Ureter (tissue), 1 donor: Measurements from ENCODE around the gene CCDC181. TPM values are rescaled to one million over a fixed set of nuclear protein-coding genes. Genes with fewer than 3 reads are reported as not detected.
"Not testable (repeated sequence)": the region's sequence is repeated elsewhere in the genome, so short reads cannot be mapped to it uniquely, and the experiment has no call there.

ENCODE experiments used
- DNase-seq: peaks from one replicate; pipeline ENCODE4 v3.0.0-alpha.2; 2020; ENCODE audit warnings: low spot score
- total RNA-seq: library from RNA; stranded (reverse); gene quantifications from one replicate; pipeline ENCODE4 v1.2.4, GENCODE V29; 2023
- donor health status: DM: yes; HTN: yes; CAD: no.

CCDC181 gene
- total RNA-seq, 1 donor from 2014 or later: 1.9 TPM

DNA sequence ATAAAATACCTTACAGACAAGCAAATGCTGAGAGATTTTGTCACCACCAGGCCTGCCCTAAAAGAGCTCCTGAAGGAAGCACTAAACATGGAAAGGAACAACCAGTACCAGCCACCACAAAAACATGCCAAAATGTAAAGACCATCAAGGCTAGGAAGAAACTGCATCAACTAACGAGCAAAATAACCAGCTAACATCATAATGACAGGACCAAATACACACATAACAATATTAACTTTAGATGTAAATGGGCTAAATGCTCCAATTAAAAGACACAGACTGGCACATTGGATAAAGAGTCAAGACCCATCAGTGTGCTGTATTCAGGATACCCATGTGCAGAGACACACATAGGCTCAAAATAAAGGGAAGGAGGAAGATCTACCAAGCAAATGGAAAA lies 24.7 kb downstream of the CCDC181 start:
- not testable (repeated sequence) for DNase-seq

DNA sequence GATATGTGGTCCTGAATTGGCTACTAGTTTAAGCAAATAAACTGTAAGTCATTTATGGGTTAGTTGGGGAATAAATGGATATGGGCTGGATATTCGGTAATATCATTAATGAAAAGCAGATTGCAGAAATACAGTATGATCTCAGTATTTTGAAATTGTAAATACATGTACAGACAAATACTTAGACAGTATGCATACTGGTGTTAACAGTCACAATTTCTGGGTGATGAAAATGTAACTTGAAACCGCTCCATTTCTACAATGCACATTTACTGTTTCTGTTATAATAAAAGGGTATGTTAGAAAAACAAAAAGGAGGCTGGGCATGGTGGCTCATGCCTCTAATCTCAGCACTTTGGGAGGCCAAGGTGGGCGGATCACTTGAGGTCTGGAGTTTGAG lies 31.3 kb downstream of the CCDC181 start:
- DNase-seq: no peak

GRCh38 chr1:169392406-169392805 lies 34.9 kb downstream of the CCDC181 start:
- DNase-seq: no peak

DNA sequence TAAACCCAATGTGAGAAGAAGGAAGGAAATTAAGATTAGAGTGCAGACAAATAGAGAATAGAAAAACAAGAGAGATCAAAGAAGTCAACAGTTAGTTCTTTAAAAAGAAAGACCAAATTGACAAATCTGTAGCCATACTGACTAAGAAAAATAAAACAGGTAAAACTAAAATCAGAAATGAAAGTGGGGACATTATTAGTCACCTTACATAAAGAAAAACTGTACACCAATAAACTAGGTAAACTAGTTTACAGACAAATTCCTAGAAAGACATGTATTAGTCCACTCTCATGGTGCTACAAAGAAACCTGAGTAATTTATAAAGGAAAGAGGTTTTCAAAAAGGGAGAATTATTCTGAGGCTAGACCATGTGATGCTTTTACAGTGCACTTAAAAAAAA lies 37.0 kb downstream of the CCDC181 start:
- DNase-seq: no peak

GRCh38 chr1:169387399-169387798 lies 39.9 kb downstream of the CCDC181 start:
- no peak for DNase-seq

- no peak for DNase-seq
Measured at GRCh38 chr1:169383449-169383848, 43.8 kb downstream of the CCDC181 start.

DNA sequence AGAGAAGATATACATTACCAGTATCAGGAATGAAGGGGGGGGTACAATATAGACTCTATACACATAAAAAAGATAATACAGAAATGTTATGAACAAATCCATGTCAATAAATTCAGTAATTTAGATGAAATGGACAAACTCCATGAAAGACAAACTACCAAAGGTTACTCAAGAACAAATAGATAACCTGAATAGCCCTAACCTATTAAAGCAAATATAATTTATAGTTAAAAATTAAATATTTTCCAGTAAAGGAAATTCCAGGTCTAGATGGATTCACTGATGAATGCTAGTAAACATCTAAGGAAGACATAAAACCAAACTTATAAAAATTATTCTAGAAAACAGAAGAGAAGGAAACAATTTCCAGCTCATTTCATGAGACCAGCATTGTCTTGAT lies 46.1 kb downstream of the CCDC181 start:
- no peak for DNase-seq

GRCh38 chr1:169371404-169371803 lies 55.9 kb downstream of the CCDC181 start:
- no peak for DNase-seq

DNA sequence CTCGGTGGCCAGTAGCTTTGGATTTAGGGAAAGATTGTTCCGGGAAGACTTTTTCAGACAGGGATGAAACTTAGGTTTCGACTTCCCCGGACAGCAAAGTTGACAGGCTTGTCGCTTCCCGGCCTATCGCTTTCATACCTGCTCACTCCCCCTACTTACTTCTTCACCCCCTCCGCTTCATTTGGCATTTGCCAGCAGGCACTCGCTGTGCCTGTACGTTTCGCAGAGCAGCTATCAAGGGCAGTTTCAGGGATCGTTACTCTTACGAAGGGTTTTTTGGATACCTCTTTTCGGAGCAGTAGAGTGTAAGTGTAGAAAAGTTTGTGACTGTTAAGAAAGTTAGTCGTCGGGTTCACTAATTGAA lies 58.9 kb downstream of the CCDC181 start:
- DNase-seq: no peak

DNA sequence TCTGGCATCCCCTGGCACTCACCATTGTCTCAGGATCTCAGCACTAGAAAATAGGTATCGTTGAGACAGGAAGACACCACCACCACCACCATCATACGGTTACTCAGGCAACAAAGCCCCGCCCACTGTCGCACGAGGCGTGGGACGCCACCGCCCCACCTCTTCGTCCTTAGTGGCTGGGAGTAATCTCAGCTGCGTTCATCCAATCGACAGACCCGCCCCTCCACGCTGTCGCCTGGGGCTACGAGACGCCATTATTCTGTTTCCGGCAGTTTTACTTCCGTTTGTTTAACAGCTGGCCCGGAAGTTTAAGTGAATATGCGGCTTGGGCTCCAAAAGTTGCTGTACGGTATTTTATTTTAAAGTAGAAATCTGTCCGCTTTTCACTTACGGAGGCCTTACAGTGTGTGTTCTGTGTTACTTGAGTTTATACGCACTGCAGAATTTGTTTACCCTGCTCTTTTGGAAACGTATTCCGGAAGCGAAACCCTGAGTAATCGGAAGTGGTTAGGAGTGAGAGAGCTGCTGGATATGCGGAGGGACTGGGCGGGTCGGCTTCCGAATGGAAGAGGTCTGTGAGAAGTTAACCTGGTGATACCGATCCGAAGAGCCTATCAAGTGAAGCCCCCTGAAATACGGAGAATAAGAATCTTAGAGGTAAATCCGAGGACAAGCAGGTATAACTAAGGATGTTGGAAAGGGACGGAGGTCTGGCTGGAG lies 59.4 kb downstream of the CCDC181 start, which contains the start of the genes BLZF1 and NME7:
Gene BLZF1 (plus strand): TSS at position 510 of the 720 bp plus-strand sequence. CDS start 1,328 bp downstream, outside the sequence.
Gene NME7 (minus strand): TSS at position 112 of the 720 bp plus-strand sequence. CDS start 87 bp downstream, at position 25.
- DNase-seq: peak; percentile 96

- DNase-seq: no peak
Measured at GRCh38 chr1:169367096-169367685, 60.1 kb downstream of the CCDC181 start.

GRCh38 chr1:169364948-169365347 lies 62.3 kb downstream of the CCDC181 start:
- no peak for DNase-seq

DNA sequence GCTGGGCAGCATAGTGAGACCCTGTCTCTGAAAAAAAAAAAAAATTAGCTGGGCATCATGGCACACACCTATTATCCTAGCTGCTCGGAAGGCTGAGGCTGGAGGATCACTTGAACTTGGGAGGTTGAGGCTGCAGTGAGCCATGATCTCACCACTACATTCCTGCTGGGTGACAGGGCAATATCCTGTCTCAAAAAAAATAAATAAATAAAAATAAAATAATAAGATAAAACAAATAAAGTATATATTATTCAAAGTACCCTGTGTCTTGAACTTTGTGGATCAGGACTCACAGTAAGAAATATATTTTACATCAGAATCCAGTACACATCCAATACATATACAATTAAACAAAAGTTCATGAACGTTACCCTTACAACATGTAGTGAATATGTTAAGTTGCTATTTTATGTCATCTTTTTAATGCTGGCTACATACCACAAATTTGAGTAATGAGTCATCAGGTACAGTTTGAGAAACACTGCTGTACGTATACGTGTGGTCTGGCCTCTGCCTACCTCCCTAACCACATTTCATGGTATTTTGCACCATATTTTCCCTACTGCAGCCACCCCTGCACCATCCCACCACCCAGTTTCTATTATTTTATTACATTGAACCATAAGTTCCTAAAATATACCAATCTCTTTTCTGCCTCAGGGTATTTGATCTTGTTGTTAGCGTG lies 64.1 kb downstream of the CCDC181 start:
- DNase-seq: no peak

GRCh38 chr1:169361281-169361680 lies 66.0 kb downstream of the CCDC181 start:
- DNase-seq: no peak

GRCh38 chr1:169360415-169360814 lies 66.9 kb downstream of the CCDC181 start:
- DNase-seq: no peak

GRCh38 chr1:169348383-169349036 lies 78.8 kb downstream of the CCDC181 start:
- DNase-seq: no peak

DNA sequence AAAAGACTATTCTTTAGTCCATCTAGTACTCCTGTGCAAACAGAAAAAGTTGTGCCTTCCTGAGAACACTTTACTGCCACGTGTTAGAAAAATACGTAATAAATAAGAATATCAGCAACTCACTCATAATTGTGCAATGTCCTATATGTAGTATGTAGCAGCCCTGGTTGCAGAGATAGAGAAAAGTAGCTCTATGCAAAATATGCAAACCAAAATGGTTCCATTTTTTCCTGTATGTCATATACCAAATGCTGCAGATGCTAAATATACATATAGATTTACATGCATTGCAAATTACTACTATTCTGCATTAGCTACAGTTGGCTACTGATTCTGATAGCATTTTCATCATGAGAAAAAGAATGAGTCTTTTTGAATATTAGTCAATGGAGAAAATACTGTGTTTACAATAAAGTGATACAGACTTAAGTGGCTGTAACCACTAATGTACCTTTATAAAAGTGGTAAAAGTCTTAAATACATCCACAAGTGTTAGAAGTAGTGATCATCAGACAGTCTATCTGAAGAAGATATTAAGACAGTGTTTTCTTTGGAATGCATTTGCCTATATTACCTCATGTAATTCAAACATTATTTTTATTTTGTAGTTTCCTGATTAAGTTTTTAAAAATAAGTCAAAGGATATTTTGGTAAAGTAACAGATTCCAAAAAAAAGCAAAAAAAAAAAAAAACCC lies 79.4 kb downstream of the CCDC181 start:
- DNase-seq: no peak

- DNase-seq: no peak
Measured at GRCh38 chr1:169346036-169346589, 81.2 kb downstream of the CCDC181 start.

GRCh38 chr1:169345511-169345910 lies 81.8 kb downstream of the CCDC181 start:
- no peak for DNase-seq
